ENCODE measurements around the gene SLC26A8. TPM values are rescaled to one million over a fixed set of nuclear protein-coding genes. Genes with fewer than 3 reads are reported as not detected.

SLC26A8 gene
- total and polyA plus RNA-seq, 2 of the 13 experiments (the other 11 are each of a cell fraction or from before 2014, with no cell fraction given), result 0.46 TPM; not detected in 1

DNA sequence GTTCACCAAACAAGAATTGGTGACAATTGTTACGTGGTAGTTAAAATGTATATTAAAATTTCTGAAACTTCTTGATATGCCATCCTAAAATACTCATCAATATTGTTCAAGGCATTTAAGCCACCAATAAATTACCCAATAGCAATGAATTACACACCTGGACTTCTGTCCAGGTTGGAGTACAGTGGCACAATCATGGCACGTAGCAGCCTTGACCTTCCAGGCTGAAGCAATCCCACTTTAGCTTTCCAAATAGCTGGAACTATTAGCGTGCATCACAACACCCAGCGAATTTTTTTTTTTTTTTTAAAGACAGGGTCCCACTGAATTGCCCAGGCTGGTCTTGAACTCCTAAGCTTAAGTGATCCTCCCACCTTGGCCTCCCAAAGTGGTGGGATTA is 120.8 kb downstream of the SLC26A8 start:
- intact Hi-C loops (cut with micrococcal nuclease; ENCODE audit: unreplicated experiment), result no loop called here
- WGBS (ENCODE audit: low lambda C conversion rate), result 96% methylated on average over 4 of the region's 4 CpGs
- Histone ChIP-seq H3K27ac (ENCODE audit: extremely low read length, insufficient read depth, low read length) (no peak overlapping the region), H3K36me3 (replicated peaks in 1 of 2; ENCODE audit: control insufficient read depth in 1 of 2, insufficient read depth in 2 of 2, low read length in 2 of 2) (peaks cover 10 to 66% of the 10 kb centered on the region in 2 experiments), H3K9me3 (ENCODE audit: low read length) (peaks cover 3% of the 10 kb centered on the region), H3K79me2 (ENCODE audit: insufficient read depth, low read length) (peaks cover 94% of the 10 kb centered on the region), H3K4me3 (replicated peaks in 1 of 3; ENCODE audit: insufficient read depth in 1 of 3, low read depth in 2 of 3, low read length in 3 of 3) (no peak overlapping the region), H3K9ac (ENCODE audit: insufficient read depth, low read depth, low read length) (no peak overlapping the region), H2AFZ (ENCODE audit: low read length) (no peak overlapping the region), H3K4me1 (ENCODE audit: insufficient read depth, low read length) (peaks cover 10% of the 10 kb centered on the region), H4K20me1 (ENCODE audit: insufficient read depth, low read length) (peaks cover 15% of the 10 kb centered on the region), H3K4me2 (ENCODE audit: low read depth, low read length) (no peak overlapping the region), H3K27me3 (ENCODE audit: control insufficient read depth in 1 of 2, insufficient read depth in 2 of 2, low read length in 2 of 2) (no peaks in the 10 kb centered on the region)
- ATAC-seq (no peak), FAIRE-seq (no peak), DNase-seq (ENCODE audit: low spot score) (no peak)
- in situ Hi-C loops (cut with HindIII; ENCODE audit: extremely low pct_ligation_motif_present, low pct_unique_long_range_greater_than_20kb), result no loop called here
- CTCF ChIA-PET (ENCODE audit: low intra/inter-chr PET ratio, low total read pairs), result no interaction called here
- POLR2A ChIA-PET, result interaction anchor here (2.3 kb wide), 1 partner anchor 8 kb away, joined by 7 read pairs; no protein-coding TSS in a partner anchor
- BruUV-seq (replicated peaks), result no TSS peak
- TF ChIP-seq ZNF253 (CRISPR knock-in tag; IDR thresholded peaks at IDR 0.05; ENCODE audit: borderline replicate concordance) (no peak), RFXANK (CRISPR knock-in tag; IDR thresholded peaks at IDR 0.05) (no peak), ZNF564 (CRISPR knock-in tag; IDR thresholded peaks at IDR 0.05) (no peak), BRCA1 (CRISPR knock-in tag; IDR thresholded peaks at IDR 0.05) (no peak), HOXA3 (CRISPR knock-in tag; IDR thresholded peaks at IDR 0.05) (no peak), PHF8 (CRISPR knock-in tag; IDR thresholded peaks at IDR 0.05) (no peak), NFE2L2 (IDR thresholded peaks at IDR 0.05; ENCODE audit: low read length) (no peak), ZNF121 (CRISPR knock-in tag; IDR thresholded peaks at IDR 0.05) (no peak), ZBTB1 (CRISPR knock-in tag; IDR thresholded peaks at IDR 0.05; ENCODE audit: borderline replicate concordance) (no peak), SMYD3 (CRISPR knock-in tag; IDR thresholded peaks at IDR 0.05) (no peak), ZIK1 (CRISPR knock-in tag; IDR thresholded peaks at IDR 0.05; ENCODE audit: borderline replicate concordance, low read depth) (no peak), KLF11 (CRISPR knock-in tag; IDR thresholded peaks at IDR 0.05) (no peak), MTF2 (CRISPR knock-in tag; IDR thresholded peaks at IDR 0.05; ENCODE audit: borderline replicate concordance) (no peak), ZNF33B (CRISPR knock-in tag; IDR thresholded peaks at IDR 0.05) (no peak), MXD4 (CRISPR knock-in tag; IDR thresholded peaks at IDR 0.05) (no peak)
- TF ChIP-seq, protein P1, sequence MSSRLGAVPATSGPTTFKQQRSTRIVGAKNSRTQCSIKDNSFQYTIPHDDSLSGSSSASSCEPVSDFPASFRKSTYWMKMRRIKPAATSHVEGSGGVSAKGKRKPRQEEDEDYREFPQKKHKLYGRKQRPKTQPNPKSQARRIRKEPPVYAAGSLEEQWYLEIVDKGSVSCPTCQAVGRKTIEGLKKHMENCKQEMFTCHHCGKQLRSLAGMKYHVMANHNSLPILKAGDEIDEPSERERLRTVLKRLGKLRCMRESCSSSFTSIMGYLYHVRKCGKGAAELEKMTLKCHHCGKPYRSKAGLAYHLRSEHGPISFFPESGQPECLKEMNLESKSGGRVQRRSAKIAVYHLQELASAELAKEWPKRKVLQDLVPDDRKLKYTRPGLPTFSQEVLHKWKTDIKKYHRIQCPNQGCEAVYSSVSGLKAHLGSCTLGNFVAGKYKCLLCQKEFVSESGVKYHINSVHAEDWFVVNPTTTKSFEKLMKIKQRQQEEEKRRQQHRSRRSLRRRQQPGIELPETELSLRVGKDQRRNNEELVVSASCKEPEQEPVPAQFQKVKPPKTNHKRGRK (CRISPR knock-in tag; IDR thresholded peaks at IDR 0.05), result no peak
